HCT116 (cell line): Measurements from ENCODE around the gene LDB2.

Experiments used
- CTCF ChIP-seq, 3 experiments: fragments of 200-600 bp in 1 of 3; sonication (generic) in 1 of 3; IDR thresholded peaks in 2 of 3; conservative IDR thresholded peaks in 1 of 3; 2 replicates each; pipeline ENCODE4 v1.5.1; 2012 to 2017; ENCODE audit warnings: low read depth in 2 of 3, low read length in 2 of 3, antibody characterized with exemption in 1 of 3, borderline replicate concordance in 1 of 3, control low read depth in 1 of 3, mild to moderate bottlenecking in 1 of 3, mixed read lengths in 1 of 3, mixed run types in 1 of 3, moderate library complexity in 1 of 3; ENCODE audit not compliant: insufficient read depth in 1 of 3
- EZH2 ChIP-seq: fragments of 200-600 bp; sonication (generic); IDR thresholded peaks from 2 replicates; pipeline ENCODE4 v1.6.1; 2017; ENCODE audit warnings: antibody characterized with exemption, mixed run types
- EZH2phosphoT487 ChIP-seq: fragments of 200-600 bp; IDR thresholded peaks from 2 replicates; pipeline ENCODE4 v1.6.1; 2018; ENCODE audit warnings: antibody characterized with exemption, borderline replicate concordance
- POLR2A ChIP-seq: IDR thresholded peaks from 2 replicates; pipeline ENCODE4 v1.7.0; 2011; ENCODE audit warnings: borderline replicate concordance; ENCODE audit not compliant: insufficient read depth, insufficient read length; ENCODE audit errors: extremely low read depth
- POLR2AphosphoS5 ChIP-seq: IDR thresholded peaks from 2 replicates; pipeline ENCODE4 v1.6.1; 2011; ENCODE audit warnings: mild to moderate bottlenecking, low read depth, low read length, moderate library complexity
- RAD21 ChIP-seq: IDR thresholded peaks from 2 replicates; pipeline ENCODE4 v1.6.1; 2012; ENCODE audit warnings: low read depth, mild to moderate bottlenecking
- REST ChIP-seq: IDR thresholded peaks from 2 replicates; pipeline ENCODE4 v1.6.1; 2012; ENCODE audit warnings: low read depth
- ZNF274 ChIP-seq: fragments of 200-500 bp; sonication (Bioruptor generic); IDR thresholded peaks from 2 replicates; pipeline ENCODE4 v1.6.1; 2014; ENCODE audit warnings: mild to moderate bottlenecking, low read depth, low read length, inconsistent platforms

DNA sequence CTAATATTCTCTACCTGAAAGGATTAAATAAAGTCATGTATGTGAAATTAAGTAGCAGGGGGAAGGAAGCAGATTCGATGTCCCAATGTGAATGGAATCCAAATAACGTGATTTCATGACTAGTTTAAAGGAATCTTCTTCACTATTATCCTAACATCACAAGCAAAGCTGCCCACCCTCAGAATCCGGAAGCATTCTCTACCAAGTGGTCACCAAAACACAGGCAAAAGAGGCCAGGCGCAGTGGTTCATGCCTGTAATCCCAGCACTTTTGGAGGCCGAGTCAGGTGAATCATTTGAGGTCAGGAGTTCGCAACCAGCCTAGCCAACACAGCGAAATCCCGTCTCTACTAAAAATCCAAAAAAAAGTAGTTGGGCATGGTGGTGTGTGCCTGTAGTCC is 212.9 kb downstream of the LDB2 start:
- TF ChIP-seq CTCF (IDR thresholded peaks at IDR 0.05 in 2 of 3, conservative IDR thresholded peaks at IDR 0.05 in 1 of 3; ENCODE audit: borderline replicate concordance in 1 of 3, insufficient read depth in 1 of 3, low read depth in 2 of 3, low read length in 2 of 3) (no peak), POLR2AphosphoS5 (no peak), ZNF274 (no peak), POLR2A (no peak), REST (no peak), EZH2phosphoT487 (no peak), EZH2 (no peak), RAD21 (no peak)
